Placental epithelial cell (primary cell): ENCODE data around the gene COL26A1. TPM values are rescaled to one million over a fixed set of nuclear protein-coding genes. Genes with fewer than 3 reads are reported as not detected.

Source experiments
- small RNA-seq: library from RNA; depleted of rRNA; stranded (forward); fragments of <200 nt; gene quantifications from one replicate; pipeline ENCODE3, GENCODE V24; 2012
- total RNA-seq: library from RNA; depleted of rRNA; stranded (reverse); fragments of >200 nt; gene quantifications from 2 replicates; pipeline ENCODE4 v1.2.3, GENCODE V29; 2012

The COL26A1 gene
- total RNA-seq: not detected in 2 replicates

DNA sequence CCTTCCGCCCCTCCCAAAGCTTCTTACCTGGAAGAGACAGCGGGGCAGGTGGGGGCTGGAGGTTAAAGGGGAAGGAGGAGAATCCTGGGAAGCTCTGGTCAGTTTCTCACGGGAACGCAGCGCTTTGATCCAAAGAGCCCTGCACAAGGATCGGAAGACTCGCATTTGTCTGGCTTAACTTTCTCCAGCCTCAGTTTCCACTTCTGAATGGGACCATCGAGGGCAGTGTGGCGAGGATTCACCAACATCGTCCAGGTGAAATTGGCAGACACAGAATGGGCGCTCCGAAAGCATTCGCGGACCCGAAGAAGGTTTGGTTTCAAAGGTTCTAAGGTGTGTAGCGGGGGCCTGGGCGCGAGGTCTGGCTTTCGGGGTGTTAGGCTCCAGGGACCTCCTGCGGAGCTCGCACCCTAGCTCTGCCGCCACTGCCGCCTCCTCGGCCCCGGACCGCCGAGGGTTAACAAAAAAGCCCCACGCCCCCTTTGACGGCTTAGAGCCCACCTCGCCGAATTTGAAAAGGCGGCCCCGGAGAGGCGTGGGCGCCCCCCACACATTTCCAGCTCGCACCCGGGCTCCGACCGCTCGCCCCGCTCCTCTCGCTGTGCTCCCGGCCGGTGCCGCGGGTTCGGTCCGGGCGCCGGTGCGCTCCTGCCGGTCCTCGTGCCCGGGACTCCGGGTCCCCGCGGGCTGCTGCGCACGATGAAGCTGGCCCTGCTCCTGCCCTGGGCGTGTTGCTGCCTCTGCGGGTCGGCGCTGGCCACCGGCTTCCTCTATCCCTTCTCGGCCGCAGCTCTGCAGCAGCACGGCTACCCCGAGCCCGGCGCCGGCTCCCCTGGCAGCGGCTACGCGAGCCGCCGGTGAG lies at the start of gene COL26A1:
Gene COL26A1, plus strand, starts transcription at position 542 of the 862 bp plus-strand sequence. Its CDS starts 158 bp downstream, at position 700.

DNA sequence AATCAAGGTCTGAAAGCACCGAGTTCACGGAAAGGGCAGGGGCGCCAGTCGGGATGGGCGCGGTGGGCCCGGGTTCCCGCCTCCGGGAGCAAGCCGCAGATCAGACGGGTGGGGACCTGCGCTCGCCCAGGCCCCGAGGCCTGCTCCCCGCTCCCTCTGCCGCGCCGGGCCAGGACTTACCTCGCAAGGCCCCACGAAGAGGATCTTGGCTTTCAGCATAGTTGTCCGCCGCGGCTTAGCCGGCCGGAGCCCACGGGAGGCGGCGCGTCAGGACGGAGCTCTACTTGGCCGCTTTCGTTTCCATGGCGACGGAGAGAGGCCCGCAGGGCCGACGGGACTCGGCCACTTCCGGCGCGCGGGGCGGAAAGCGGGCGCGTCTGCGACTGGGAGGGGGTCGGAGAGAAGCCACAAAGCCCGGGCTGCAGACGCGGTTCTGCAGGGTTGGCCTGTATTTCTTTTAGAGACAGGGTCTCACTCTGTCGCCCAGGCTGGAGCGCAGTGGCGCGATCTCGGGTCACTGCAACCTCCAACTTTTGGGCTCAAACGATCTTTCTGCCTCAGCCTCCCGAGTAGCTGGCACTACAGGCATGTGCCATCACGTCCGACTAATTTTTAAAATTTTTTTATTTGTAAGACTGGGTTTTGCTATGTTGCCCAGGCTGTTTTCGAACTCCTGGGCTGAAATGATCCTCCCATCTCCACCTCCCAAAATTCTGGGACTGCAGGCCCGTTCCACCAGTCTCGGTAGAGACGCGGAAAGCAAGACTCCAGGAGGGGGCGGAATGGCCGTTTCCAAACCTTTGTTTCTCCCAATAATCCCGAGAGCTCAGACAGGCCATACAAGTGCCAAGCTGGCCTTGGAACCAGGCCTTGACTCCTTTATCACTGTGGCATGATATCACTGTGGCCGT lies 40.9 kb upstream of the COL26A1 start, which contains the start of gene IFT22:
Gene IFT22, minus strand, starts transcription at position 322 of the 911 bp plus-strand sequence. Its CDS starts 103 bp downstream, at position 219.

Small RNA genes within 50 kb of the gene (small RNA-seq; reads per million reads assigned to genes)
- gene AC004965.1: not detected

Other genes starting within 250 kb of the COL26A1 start
- 183 and 2,094 TPM in 2 replicates for gene SERPINE1, start 235.8 kb upstream of the COL26A1 start, total RNA-seq
- 146 and 265 TPM in 2 replicates for gene AP1S1, start 208.4 kb upstream of the COL26A1 start, total RNA-seq
- gene VGF, start 197.3 kb upstream of the COL26A1 start, total RNA-seq: 0.39 and 0.76 TPM in 2 replicates
- not detected in 2 replicates for gene NAT16, start 182.6 kb upstream of the COL26A1 start, total RNA-seq
- not detected in 2 replicates for gene MOGAT3, start 161.8 kb upstream of the COL26A1 start, total RNA-seq
- gene PLOD3, start 145.3 kb upstream of the COL26A1 start, total RNA-seq: 39.3 and 72.7 TPM in 2 replicates
- 70.3 and 84.2 TPM in 2 replicates for gene ZNHIT1, start 144.7 kb upstream of the COL26A1 start, total RNA-seq
- 4.9 and 5.1 TPM in 2 replicates for gene CLDN15, start 125.1 kb upstream of the COL26A1 start, total RNA-seq
- gene FIS1, start 117.8 kb upstream of the COL26A1 start, total RNA-seq: 130 and 179 TPM in 2 replicates
- gene IFT22, start 41.1 kb upstream of the COL26A1 start, total RNA-seq: 20.9 and 36.1 TPM in 2 replicates